Mammary epithelial cell (primary cell): ENCODE data around the gene EHMT1.

Experiments used
- CTCF ChIP-seq, 2 donors: IDR thresholded peaks in 1 of 2; conservative IDR thresholded peaks in 1 of 2; 2 replicates each; pipeline ENCODE4 v1.5.1; 2011 to 2012; ENCODE audit warnings: inconsistent platforms in 2 of 2, low read length in 2 of 2, mild to moderate bottlenecking in 2 of 2, control low read depth in 1 of 2, low read depth in 1 of 2; ENCODE audit not compliant: insufficient read depth in 1 of 2; ENCODE audit errors: extremely low read depth in 1 of 2
- EZH2 ChIP-seq: IDR thresholded peaks from 2 replicates; pipeline ENCODE4 v1.6.1; 2012; ENCODE audit warnings: low read length, inconsistent platforms, borderline replicate concordance

GRCh38 chr9:137583347-137583746 lies 35.5 kb upstream of the EHMT1 start:
- TF ChIP-seq CTCF (conservative IDR thresholded peaks at IDR 0.05 in 1 of 2, IDR thresholded peaks at IDR 0.05 in 1 of 2; ENCODE audit: extremely low read depth in 1 of 2, insufficient read depth in 1 of 2, low read depth in 1 of 2, low read length in 2 of 2): no peak
- no peak for TF ChIP-seq EZH2
